GM19035 (cell line): ENCODE measurements around the gene ROM1.
"Not testable (repeated sequence)": the region's sequence is repeated elsewhere in the genome, so short reads cannot be mapped to it uniquely, and the experiment has no call there.

Source experiments
- ATAC-seq: cut with Tn5 transposase; IDR thresholded peaks from one replicate; pipeline ENCODE4 v1.9.1; 2021; ENCODE audit not compliant: unreplicated experiment

ROM1 gene, protein sequence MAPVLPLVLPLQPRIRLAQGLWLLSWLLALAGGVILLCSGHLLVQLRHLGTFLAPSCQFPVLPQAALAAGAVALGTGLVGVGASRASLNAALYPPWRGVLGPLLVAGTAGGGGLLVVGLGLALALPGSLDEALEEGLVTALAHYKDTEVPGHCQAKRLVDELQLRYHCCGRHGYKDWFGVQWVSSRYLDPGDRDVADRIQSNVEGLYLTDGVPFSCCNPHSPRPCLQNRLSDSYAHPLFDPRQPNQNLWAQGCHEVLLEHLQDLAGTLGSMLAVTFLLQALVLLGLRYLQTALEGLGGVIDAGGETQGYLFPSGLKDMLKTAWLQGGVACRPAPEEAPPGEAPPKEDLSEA

GRCh38 chr11:62612366-62613290 lies at the start of gene ROM1, which contains the start of gene EML3:
ROM1 (plus strand) TSS chr11:62613257; CDS start chr11:62613282, 25 bp downstream.
EML3 (minus strand) TSS chr11:62612775; CDS start chr11:62612457, 318 bp downstream.
- ATAC-seq, result peak; percentile 71

DNA sequence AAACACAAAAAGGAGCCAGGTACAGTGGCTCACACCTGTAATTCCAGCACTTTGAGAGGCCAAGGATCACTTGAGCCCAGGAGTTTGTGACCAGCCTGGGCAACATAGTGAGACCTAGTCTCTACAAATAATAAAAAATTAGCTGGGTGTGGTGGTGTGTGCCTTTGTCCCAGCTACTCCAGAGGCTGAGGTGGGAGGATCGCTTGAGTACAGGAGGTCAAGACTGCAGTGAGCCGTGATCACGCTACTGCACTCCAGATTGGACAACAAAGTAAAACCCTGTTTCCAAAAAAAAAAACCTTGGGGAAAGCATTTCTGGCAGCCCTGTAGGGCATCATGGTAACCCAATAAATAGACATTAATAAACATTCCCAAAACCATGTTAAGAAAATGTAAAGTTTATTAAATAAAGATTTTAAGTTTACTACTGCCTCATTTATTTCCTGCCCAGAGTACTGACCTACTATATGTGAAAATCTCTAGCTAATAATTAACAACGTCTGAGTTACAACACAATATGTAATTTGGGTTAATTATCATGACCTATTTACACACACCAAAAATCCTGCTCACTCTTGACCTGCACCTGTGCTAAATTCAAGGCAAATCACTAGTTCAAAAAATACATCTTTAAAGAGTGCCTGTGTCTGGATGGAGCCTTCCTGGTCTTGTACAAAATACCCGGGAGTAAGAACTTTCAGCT lies 47.8 kb upstream of the ROM1 start:
- ATAC-seq, result no peak

- no peak for ATAC-seq
Observed at GRCh38 chr11:62566247-62566646, 46.8 kb upstream of the ROM1 start.

DNA sequence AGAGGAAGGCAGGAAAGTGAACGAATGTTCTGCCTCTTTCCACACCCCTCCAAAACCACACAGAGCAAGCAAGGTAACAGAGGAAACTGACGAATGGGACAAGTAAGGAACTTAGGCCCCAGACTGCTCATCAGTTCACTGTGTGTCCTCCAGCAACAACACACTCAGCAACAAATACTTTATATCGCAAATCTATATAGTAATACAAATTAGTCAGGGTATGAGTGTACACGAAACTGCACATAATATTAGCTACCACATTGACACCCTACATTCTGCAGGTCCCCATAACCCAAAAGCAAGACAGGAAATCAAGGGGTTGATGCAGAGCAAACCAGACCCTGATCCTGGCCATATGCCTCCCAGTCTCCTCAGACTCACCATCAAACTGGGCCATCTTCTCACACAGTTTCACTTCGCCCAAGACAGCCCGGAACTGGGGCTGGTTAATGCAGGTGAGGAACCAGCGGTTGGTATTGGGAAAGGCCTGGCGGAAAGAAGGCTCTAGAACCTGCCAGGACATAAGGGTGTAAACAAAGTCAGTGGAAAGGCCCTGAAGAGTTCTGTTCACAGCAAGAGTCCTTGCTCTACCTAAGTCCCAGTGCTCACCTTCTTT lies 45.9 kb upstream of the ROM1 start:
- no peak for ATAC-seq

GRCh38 chr11:62569611-62570010 lies 43.4 kb upstream of the ROM1 start:
- no peak for ATAC-seq

GRCh38 chr11:62570903-62571302 lies 42.2 kb upstream of the ROM1 start:
- ATAC-seq, result not testable (repeated sequence)

DNA sequence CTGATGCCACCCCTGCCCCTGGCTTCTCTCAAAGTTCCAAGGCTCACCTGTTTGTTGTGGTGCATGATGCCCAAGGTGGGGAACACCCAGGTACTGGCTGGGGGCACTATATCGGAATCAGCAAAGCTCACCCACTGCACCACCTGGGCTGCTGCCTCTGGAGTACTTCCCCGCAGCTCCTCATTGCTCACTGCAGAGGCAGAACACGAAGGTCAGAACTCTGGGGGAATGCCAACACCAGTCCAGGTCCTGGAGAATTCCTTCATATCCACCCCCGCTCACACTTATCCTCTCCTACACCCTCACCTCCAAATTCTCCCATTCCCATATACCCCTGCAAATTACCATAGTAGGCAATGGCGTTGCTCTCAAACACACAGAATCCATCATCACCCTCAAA lies 41.6 kb upstream of the ROM1 start:
- not testable (repeated sequence) for ATAC-seq

GRCh38 chr11:62572431-62572830 lies 40.6 kb upstream of the ROM1 start:
- no peak for ATAC-seq

DNA sequence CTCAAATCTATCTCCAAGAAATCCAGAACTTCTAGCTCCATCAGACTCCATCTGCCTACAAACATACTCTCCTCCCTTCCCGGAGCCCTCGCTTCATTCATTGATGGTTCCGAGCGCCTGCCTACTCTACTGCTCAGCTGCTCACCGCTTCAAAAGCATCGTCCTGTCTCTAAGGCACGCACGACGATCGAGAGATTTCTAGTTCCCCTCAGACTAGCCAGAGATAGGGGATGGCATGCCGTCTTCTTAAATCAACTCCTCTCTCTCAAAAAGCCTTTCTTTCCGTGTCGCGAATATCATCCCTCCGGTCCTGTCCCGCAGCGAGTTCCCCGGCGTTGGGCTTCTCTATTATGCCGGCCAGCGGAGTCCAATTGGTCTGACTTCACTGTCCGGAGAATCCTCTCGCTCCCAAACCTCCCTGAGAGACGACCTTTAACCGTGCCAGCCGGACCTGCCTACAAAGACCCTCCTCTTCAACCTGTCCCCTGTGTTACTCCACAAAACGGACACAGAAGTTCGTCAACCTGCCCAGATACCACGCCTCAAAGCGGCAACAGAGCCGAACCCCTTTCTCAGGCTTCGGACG lies 40.0 kb upstream of the ROM1 start:
- ATAC-seq, result peak; percentile 1

DNA sequence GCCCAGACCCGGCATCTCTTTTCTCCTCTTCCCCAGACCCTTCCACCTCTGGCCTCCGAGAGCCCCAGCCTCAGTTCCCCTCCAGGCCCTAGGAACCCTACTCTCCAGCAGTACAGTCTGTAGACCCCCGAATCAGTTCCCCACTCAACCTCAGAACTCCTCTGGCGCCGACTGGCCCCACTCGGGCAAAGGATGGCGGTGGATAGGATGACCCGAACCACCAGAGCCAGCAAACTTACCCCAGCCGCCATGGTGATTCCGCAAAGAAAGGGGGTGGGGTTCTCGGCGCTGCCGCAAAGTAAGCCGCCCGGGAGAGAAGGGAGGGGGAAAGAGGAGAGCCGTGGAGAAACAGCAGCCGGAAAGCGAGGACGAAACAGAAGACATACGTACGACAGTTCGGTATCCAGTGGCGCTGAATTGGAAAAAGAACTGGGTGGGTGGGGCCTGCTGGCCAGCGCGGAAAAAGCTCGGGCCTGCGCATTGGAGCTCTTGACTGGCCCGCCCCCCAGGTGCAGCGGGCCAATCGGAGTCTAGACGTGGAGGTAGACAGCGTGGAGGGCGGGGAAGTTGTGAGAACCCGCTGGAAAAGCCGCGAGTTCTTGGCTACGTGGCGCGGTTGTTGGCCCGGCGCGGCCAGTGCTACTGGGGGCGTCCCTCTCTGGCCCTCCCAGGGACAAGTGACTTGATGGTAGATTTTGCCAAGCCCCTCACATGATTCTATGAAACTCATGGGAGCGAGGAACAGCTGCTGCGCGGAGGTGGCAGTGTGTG lies 39.3 kb upstream of the ROM1 start, which contains the start of gene EEF1G:
TSS of gene EEF1G (minus strand) at position 300 of the 771 bp plus-strand sequence. CDS start at position 251, 49 bp downstream.
- peak; percentile 93 for ATAC-seq

- peak; percentile 16 for ATAC-seq
Observed at GRCh38 chr11:62574363-62575071, 38.5 kb upstream of the ROM1 start.

GRCh38 chr11:62575156-62575555 lies 37.9 kb upstream of the ROM1 start:
- no peak for ATAC-seq

DNA sequence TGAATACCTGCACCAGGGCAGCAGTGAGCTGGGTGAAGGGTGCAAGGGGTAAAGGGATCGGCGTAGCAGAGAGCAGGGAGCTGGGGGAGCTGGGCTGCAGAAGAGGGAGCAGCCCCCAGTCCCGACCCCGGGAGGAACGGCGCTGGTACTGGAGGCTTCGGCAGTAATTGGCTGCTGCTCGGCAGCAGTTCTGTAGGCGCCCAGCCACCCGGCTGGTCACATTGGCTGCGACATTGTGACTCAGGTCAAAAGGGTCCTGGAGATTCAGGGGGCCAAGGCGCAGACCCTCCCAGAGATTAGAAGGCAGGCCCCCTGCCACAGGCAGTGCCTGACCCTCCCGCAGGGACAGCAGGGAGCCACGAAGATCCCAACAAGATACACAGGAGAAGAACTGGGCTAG lies 37.2 kb upstream of the ROM1 start:
- no peak for ATAC-seq

GRCh38 chr11:62577046-62577714 lies 35.9 kb upstream of the ROM1 start:
- ATAC-seq, result no peak

- no peak for ATAC-seq
Observed at GRCh38 chr11:62578541-62578940, 34.5 kb upstream of the ROM1 start.

DNA sequence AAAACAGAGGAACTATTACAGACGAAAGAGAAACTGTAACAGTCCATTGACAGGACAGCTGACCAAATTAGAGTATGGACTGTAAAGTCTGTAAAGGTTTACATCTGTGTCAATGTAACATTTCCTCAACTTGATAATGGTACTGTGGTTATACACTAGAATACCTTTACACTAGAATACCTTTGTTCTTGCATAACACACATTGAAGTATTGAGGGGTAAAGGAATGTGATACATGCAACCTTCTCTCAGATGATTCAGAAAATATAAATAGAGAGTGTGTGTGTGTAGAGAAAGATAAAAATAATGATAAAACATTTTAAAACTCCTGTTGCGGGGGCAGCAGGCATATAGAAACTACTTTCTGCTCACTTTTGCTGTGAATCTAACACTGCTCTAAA lies 33.8 kb upstream of the ROM1 start:
- no peak for ATAC-seq

- ATAC-seq, result no peak
Observed at GRCh38 chr11:62580959-62581715, 31.9 kb upstream of the ROM1 start.

DNA sequence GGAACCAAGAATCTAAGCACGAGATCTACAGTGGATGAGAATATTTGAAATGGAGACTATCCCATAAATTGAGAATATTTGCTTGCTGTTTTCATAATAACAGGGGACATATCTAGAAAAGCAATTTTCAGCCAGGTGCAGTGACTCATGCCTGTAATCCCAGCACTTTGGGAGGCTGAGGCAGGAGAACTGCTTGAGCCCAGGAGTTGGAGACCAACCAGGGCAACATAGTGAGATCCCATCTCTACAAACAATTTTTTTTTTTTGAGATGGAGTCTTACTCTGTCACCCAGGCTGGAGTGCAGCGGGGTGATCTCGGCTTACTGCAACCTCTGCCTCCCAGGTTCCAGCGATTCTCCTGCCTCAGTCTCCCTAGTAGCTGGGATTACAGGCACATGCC lies 31.3 kb upstream of the ROM1 start:
- not testable (repeated sequence) for ATAC-seq
